Lung (tissue), 12 donors: ENCODE results near the gene PPIB. TPM values are rescaled to one million over a fixed set of nuclear protein-coding genes. Genes with fewer than 3 reads are reported as not detected.

Experiments
- ATAC-seq: fragments of 200-7000 bp; cut with Tn5 transposase; one replicate; pipeline ENCODE4 v1.9.1; 2020; ENCODE audit warnings: moderate number of reproducible peaks; ENCODE audit not compliant: insufficient read depth, low FRiP score
- DNase-seq, 3 donors: peaks; one replicate each; pipeline ENCODE4 v3.0.0-alpha.2; 2013 to 2017
- H3K27ac ChIP-seq, 2 donors: one replicate each; pipeline ENCODE4 v1.5.1; 2013; ENCODE audit warnings: mild to moderate bottlenecking in 2 of 2, moderate library complexity in 2 of 2, control low read depth in 1 of 2, inconsistent platforms in 1 of 2, low read depth in 1 of 2, low read length in 1 of 2
- H3K27me3 ChIP-seq, 3 donors: one replicate each; pipeline ENCODE4 v1.5.1; 2013; ENCODE audit warnings: low read length in 2 of 3; ENCODE audit not compliant: control insufficient read depth in 3 of 3, insufficient read depth in 3 of 3
- H3K36me3 ChIP-seq, 4 donors: one replicate each; pipeline ENCODE4 v1.5.1; 2013; ENCODE audit warnings: low read length in 4 of 4, mild to moderate bottlenecking in 1 of 4, moderate library complexity in 1 of 4; ENCODE audit not compliant: control insufficient read depth in 4 of 4, insufficient read depth in 4 of 4
- H3K4me1 ChIP-seq, 5 donors: one replicate each; pipeline ENCODE4 v1.5.1; 2013; ENCODE audit warnings: low read length in 5 of 5, mild to moderate bottlenecking in 2 of 5, moderate library complexity in 1 of 5; ENCODE audit not compliant: control insufficient read depth in 5 of 5, insufficient read depth in 5 of 5
- H3K4me3 ChIP-seq: one replicate; pipeline ENCODE4 v1.5.1; 2013; ENCODE audit warnings: mild to moderate bottlenecking, control low read depth, moderate library complexity
- H3K9ac ChIP-seq, 2 donors: one replicate each; pipeline ENCODE4 v1.5.1; 2013; ENCODE audit warnings: low read length in 2 of 2, control low read depth in 1 of 2; ENCODE audit not compliant: insufficient read depth in 1 of 2
- H3K9me3 ChIP-seq, 4 donors: one replicate each; pipeline ENCODE4 v1.5.1; 2013; ENCODE audit warnings: low read length in 3 of 4, mild to moderate bottlenecking in 1 of 4, moderate library complexity in 1 of 4; ENCODE audit not compliant: control insufficient read depth in 4 of 4, insufficient read depth in 3 of 4
- CTCF ChIP-seq: IDR thresholded peaks from 2 replicates; pipeline ENCODE4 v1.5.1; 2012; ENCODE audit warnings: mild to moderate bottlenecking; ENCODE audit errors: control extremely low read depth, extremely low read depth
- WGBS, 2 donors: extraction: QIAGEN DNeasy Blood & Tissue Kit; methylation state at CpG; one replicate each; pipeline ENCODE4 v1.1.7; 2013; 5-methylcytosine and 5-hydroxymethylcytosine counted together
- polyA plus RNA-seq, 2 donors: library from polyadenylated mRNA; stranded (reverse); fragments of 200-250 nt; gene quantifications; one replicate each; pipeline ENCODE4 v1.2.1, GENCODE V29; 2013
- total RNA-seq, 2 donors: library from RNA; depleted of rRNA in 1 of 2; stranded (reverse); fragments of >200 nt in 1 of 2; gene quantifications; one replicate each; pipeline ENCODE4 v1.2.1, GENCODE V29; 2014 to 2021
- donor health status: control.
- donor health status: control.
- donor health status: Bipolar disorder and iron deficiency.
- donor health status: healthy.
- donor health status: DM: yes; HTN: yes; CAD: no.

PPIB gene
- total and polyA plus RNA-seq, 4 donors: 213 to 1,077 (median 851) TPM

GRCh38 chr15:64182859-64183370 is 20.1 kb upstream of the PPIB start:
- Histone ChIP-seq H3K27ac (no peak overlapping the region), H3K9ac (no peak overlapping the region), H3K4me3 (no peak overlapping the region), H3K27me3 (no peaks in the 10 kb centered on the region), H3K36me3 (peaks cover 6 to 26% (median 13%) of the 10 kb centered on the region in 4 donors), H3K9me3 (no peaks in the 10 kb centered on the region), H3K4me1 (no peaks in the 10 kb centered on the region)
- DNase-seq: no peak
- no peak for TF ChIP-seq CTCF
- 83 to 84% methylated on average over 4 of the region's 4 CpGs for WGBS, 2 donors
- no peak for ATAC-seq

- no peaks in the 10 kb centered on the region for H3K27me3 ChIP-seq
- H3K27ac ChIP-seq: no peak overlapping the region
- peaks cover 7 to 26% (median 14%) of the 10 kb centered on the region in 4 donors for H3K36me3 ChIP-seq
- H3K4me1 ChIP-seq: no peaks in the 10 kb centered on the region
- no peak overlapping the region for H3K4me3 ChIP-seq
- no peaks in the 10 kb centered on the region for H3K9me3 ChIP-seq
- H3K9ac ChIP-seq: no peak overlapping the region
- DNase-seq (no peak), ATAC-seq (no peak)
- TF ChIP-seq CTCF: no peak
- 77 to 81% methylated on average over 8 of the region's 8 CpGs for WGBS, 2 donors
These were observed 17.5 kb upstream of the PPIB start for GRCh38 chr15:64180235-64180824.

- no peak overlapping the region for H3K4me3 ChIP-seq
- no peak for TF ChIP-seq CTCF
- WGBS, 2 donors: 93 to 94% methylated on average over 5 of the region's 5 CpGs
These were observed 3.5 kb upstream of the PPIB start for GRCh38 chr15:64166102-64166890.

More at GRCh38 chr15:64166102-64166890, 3.5 kb upstream of the PPIB start:
- Histone ChIP-seq H3K9ac (no peak overlapping the region), H3K4me1 (peaks cover 5 to 29% (median 10%) of the 10 kb centered on the region in 5 donors), H3K9me3 (no peaks in the 10 kb centered on the region), H3K27ac (no peak overlapping the region), H3K36me3 (peaks cover 0 to 10% (median 5%) of the 10 kb centered on the region in 4 donors), H3K27me3 (no peaks in the 10 kb centered on the region)
- no peak for ATAC-seq
- DNase-seq: no peak
